Activated CD8-positive, alpha-beta memory T cell treated with anti-CD3 and anti-CD28 coated beads, Interleukin-2, amount 50 U/mL, for 1 hour (primary cell): Measurements from ENCODE around the gene OSR1.

Experiments used
- DNase-seq: peaks from one replicate; pipeline ENCODE4 v3.0.0-alpha.2; 2020; ENCODE audit errors: extremely low read depth

The OSR1 gene

GRCh38 chr2:19359021-19359357, 566 bp upstream of the OSR1 start:
- DNase-seq, result no peak

- no peak for DNase-seq
Measured at GRCh38 chr2:19357402-19358241, 801 bp downstream of the OSR1 start.

GRCh38 chr2:19356545-19357401, 1.6 kb downstream of the OSR1 start:
- no peak for DNase-seq

- no peak for DNase-seq
Measured at GRCh38 chr2:19355931-19356544, 2.4 kb downstream of the OSR1 start.

- no peak for DNase-seq
Measured at GRCh38 chr2:19355416-19355821, 3.0 kb downstream of the OSR1 start.

- DNase-seq, result no peak
Measured at GRCh38 chr2:19355014-19355405, 3.4 kb downstream of the OSR1 start.

GRCh38 chr2:19353721-19354050, 4.7 kb downstream of the OSR1 start:
- no peak for DNase-seq

- no peak for DNase-seq
Measured at GRCh38 chr2:19352946-19353720, 5.3 kb downstream of the OSR1 start.

GRCh38 chr2:19351899-19352697, 6.3 kb downstream of the OSR1 start:
- no peak for DNase-seq

GRCh38 chr2:19351499-19351898, 6.9 kb downstream of the OSR1 start:
- no peak for DNase-seq

- no peak for DNase-seq
Measured at GRCh38 chr2:19350678-19351401, 7.6 kb downstream of the OSR1 start.

GRCh38 chr2:19349911-19350677, 8.3 kb downstream of the OSR1 start:
- no peak for DNase-seq

GRCh38 chr2:19348692-19349091, 9.7 kb downstream of the OSR1 start:
- DNase-seq, result no peak

GRCh38 chr2:19347619-19348562, 10.5 kb downstream of the OSR1 start:
- DNase-seq, result peak; percentile 96

GRCh38 chr2:19346983-19347618, 11.3 kb downstream of the OSR1 start:
- DNase-seq, result no peak

GRCh38 chr2:19337742-19338141, 20.7 kb downstream of the OSR1 start:
- no peak for DNase-seq

GRCh38 chr2:19337202-19337601, 21.2 kb downstream of the OSR1 start:
- no peak for DNase-seq

- no peak for DNase-seq
Measured at GRCh38 chr2:19336781-19337180, 21.6 kb downstream of the OSR1 start.
